Fibroblast of upper back skin (primary cell): ENCODE measurements around the gene LPO.

Source experiments
- DNase-seq: peaks from one replicate; pipeline ENCODE4 v3.0.0-alpha.2; 2013

Gene LPO

DNA sequence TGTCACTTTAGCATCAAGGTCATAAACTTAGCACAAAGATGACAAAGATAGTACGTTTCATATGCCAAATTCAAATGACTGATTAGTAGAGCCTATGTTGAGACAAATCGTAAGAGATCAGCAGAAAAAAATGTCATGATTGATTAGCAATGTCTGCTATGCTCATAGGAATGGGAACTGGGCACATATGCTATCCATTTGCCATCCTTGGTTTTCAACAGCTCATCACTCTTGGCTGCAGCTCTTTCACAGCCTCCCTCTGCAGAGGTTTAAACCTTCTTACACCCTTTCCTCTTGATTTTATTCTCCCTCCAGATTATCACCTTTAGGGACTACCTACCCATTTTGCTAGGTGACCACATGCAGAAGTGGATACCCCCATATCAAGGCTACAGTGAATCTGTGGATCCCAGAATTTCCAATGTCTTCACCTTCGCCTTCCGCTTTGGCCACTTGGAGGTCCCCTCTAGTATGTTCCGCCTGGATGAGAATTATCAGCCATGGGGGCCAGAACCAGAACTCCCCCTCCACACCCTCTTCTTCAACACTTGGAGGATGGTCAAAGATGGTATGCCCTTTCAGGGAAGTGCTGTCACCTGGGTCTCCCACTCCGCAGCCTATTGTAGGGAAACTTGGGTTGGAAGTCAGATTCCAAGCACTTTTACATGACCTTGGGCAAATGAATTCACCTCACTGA lies 26.2 kb downstream of the LPO start:
- no peak for DNase-seq

GRCh38 chr17:58265271-58265670 lies 26.9 kb downstream of the LPO start:
- DNase-seq: no peak

DNA sequence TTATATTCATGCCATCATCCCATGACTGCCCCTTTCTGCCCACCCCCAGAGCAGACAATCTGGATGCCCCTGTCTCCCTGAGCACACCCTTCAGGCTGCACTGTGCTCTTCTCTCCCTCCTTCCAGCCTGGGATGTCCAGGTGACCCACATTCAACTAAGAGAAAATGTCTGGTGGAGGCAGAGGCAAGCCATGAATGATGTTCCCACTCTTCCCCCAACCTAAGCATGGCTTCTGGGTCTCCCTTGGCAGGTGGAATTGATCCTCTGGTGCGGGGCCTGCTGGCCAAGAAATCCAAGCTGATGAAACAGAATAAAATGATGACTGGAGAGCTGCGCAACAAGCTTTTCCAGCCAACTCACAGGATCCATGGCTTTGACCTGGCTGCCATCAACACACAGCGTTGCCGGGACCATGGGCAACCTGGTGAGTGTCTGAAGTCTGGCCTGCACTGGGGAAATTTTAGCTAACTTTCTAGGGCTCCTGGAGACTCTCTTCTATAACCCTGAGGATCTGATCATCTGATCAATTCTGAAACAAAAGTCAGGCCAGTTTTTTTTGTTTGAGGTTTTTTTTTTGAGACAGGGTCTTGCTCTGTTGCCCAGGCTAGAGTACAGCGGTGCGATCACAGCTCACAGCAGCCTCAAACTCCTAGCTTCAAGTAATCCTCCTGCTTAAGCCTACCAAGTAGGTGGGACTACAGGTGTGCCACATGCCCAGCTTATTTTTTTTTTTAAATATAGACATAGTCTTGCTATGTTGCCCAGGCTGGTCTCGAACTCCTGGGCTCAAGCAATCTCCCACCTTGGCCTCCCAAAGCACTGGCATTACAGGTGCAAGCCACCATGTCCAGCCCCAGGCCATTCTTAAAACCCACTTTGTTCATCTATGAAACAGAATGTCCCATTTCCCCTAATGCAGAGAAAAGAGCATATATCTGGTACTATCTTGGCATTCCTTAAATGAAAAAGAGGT lies 27.8 kb downstream of the LPO start:
- no peak for DNase-seq

DNA sequence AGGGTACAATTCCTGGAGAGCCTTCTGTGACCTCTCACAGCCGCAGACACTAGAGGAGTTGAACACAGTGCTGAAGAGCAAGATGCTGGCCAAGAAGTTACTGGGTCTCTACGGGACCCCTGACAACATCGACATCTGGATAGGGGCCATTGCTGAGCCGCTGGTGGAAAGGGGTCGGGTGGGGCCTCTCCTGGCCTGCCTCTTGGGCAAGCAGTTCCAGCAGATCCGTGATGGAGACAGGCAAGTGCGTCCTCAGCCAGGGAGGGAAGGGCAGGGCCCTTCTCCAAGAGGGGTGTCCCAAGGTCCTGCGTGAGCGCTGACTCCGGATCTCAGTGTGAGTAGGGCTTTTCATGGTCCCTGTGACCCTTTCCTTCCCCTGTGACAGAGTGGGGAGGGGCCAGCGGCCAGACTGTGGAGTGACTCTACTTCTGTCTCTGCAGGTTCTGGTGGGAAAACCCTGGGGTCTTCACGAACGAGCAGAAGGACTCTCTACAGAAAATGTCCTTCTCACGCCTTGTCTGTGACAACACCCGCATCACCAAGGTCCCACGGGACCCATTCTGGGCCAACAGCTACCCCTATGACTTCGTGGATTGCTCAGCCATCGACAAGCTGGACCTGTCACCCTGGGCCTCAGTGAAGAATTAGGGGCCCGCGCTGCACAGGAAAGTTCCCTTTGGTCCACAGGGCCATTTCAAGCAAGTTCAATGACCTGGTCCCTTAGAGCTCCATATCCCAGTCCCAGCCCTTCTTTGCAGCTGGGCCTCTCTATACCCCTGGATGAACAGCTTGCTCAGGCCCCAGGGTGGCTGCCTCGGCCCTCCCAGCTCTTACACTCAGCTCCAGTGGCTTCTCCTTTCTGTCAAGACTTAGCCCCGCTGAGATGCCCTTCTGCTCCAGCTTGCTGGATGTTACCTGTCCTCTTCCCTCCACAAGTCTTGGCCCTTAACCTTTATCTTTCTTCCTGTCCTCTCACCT lies 29.3 kb downstream of the LPO start:
- no peak for DNase-seq

DNA sequence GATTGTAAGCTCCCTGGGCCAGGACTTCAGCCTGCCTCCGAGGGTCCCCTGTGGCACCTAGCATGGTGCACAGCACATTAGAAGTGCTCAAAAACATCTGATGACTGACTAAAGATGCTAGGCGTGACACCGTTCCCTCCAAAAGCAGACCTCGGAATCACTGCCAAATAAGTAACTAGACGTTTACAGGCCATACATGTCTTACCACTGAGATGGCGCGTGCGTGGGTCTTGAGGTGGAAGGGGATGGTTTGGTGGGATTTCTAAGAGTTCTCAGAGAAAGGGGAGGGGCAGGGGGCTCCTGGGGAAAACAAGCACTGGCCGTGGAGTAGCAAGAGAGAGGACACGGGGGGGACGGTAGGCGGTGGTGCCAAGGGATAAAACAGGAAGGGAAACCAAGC lies 29.9 kb downstream of the LPO start:
- DNase-seq: no peak

GRCh38 chr17:58268774-58269556 lies 30.6 kb downstream of the LPO start:
- DNase-seq: no peak

DNA sequence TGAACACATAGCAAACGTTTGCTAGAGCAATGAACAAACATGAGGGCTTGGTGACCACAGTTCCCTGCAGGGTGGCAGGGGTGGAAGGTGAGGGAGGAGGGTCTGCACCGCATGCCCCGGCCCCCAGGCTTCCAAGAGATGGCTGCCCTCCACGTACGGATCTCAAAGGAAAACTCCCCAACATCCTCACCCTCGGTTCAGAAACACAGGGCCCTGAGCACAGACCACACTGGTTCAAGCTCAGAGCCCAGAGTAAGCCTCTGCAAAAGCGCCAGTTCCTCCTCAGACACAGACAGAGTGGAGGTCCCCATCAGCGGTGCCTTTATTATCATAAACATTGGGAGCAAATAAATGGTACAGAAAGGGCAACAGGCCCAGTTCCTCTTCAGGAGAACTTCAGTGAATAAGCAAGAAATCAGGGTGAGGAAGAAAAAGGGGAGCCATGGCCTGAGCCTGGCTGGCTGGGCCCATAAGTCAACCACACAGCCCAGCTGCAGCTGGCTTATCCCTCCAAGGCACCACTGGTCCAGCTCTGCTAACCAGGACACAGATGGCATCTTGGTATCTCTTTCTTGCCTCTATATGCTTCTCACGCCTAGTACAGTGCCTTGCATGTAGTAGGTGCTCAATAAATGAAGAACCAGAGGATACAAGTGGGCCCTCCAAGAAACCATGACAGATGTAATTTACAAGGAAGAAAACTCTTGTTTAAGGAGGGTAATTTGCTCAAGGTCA lies 31.3 kb downstream of the LPO start:
- no peak for DNase-seq

GRCh38 chr17:58270476-58271215 lies 32.3 kb downstream of the LPO start:
- no peak for DNase-seq

DNA sequence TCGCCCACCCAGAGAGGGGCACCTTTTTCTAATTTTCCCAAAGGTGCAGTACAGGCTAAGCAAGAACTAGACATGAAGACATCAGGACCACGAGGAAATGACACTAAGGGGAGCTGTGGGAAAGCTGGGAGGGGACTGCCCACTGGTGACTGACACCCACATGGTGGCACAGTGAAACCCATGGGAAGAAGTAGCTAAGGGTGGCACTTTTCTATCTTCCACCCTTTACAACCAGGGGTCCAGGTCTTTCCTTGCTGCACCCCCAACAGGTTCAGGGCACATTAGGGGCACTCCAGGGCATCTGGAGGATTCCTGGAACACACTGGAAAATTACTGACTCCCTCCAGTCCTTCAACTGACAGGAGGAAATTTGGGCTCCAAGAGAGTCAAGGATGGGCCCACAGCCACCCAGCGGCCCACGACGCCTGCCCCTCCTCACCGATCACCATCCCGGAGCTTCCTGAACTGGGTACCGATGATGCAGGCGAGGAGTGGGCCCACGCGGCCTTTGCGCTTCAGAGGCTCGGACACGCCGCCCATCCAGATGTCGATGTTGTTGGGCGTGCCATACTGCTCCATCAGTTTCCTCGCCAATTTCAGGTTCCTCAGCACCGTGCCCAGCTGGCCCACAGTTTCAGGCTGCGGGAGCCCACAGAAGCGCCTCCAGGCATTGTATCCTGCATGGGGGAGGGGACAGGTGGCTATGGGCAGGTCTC lies 33.0 kb downstream of the LPO start:
- no peak for DNase-seq

DNA sequence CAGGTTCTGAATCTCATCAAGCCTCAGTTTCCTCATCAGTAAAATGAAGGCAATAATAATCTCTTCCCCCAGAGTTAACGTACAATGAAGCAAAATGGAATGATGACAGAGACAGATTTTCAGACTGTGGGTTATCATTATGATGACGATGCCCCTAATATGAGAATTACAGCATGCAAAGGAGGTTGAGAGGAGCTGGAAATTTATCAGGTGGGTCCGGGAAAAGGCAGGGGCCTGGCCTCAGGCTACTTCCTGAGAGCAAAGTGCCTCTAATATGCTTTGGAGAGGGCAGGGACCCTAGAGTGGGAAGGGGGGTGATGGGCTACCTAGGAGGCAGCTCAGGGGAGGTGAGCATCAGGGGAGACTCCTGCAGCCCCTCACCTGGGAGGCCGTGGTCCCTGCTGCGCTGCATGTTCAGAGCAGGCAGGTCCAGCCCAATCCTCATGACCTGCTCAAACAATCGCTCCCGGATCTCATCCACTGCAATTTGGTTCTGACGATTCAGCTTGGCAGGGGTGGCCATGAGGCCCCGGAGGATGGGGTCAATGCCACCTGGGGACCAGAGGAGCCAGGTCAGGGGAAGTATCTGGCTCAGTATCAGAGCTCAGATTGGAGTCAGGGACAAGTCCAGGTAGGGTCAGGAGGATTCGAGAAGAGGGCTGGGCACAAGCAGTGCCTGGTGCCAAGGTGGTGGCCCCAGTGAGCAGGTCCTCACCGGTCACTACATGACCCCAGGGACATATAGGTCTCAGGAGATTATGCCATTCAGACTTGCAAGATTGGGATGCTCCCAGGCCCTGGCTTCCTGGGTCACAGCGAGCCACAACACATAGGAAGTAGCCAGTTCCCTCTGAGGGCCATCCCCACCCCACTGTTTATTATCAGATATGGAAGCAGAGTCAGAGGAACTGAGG lies 34.2 kb downstream of the LPO start:
- DNase-seq: no peak

GRCh38 chr17:58273453-58274104 lies 35.2 kb downstream of the LPO start:
- DNase-seq: no peak

GRCh38 chr17:58275417-58275816 lies 37.0 kb downstream of the LPO start:
- no peak for DNase-seq

DNA sequence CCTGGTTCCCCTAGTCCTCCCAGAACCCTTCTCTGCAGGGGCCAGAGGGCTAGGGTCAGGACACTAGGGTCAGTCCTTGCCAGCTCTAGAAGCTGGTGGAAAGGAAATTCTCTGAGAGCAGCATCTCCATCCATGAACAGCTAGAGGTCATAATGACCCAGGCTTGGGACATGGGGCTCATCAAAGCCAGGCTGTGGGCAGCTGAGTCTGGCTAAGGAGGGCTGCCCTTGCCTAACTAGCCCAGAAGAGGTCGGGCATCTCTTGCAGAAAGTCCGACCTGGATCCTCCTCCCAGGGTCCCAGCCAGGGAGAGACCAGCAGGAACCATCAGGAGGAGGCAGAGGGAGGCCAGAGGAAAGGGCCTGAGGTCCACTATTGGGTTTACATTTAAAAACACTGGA lies 38.0 kb downstream of the LPO start:
- DNase-seq: no peak

DNA sequence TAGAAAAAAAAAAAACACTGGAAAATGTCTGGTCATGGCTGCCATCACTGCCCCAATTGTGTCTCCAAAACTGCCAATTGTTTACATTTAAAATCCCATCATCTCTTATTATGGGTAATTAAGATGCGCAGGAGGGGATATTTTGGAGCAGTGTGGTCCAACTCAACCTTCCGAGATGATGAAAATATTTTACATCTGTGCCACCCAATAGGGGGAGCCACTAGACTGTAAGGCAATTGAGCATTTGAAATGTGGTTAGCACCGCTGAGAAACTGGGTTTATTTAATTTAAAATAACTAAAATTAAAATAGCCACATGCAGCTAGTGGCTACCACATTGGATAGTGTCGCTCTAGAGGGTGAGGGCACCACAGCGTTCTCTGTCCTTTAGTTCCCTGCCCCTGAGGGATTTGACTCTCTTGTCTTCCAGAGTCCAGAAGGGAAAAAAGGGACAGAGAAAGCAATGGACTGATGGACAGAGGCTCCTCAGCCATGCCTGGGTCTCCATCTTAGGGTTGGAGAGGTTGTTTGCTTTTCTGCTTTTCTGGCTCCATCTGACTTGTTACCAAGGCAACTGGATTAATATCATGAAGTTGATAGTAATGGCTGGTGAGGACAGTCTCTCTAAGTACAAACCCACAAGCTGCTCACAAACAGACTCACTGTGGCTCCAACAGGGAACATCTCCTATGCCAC lies 38.9 kb downstream of the LPO start:
- peak; percentile 11 for DNase-seq

DNA sequence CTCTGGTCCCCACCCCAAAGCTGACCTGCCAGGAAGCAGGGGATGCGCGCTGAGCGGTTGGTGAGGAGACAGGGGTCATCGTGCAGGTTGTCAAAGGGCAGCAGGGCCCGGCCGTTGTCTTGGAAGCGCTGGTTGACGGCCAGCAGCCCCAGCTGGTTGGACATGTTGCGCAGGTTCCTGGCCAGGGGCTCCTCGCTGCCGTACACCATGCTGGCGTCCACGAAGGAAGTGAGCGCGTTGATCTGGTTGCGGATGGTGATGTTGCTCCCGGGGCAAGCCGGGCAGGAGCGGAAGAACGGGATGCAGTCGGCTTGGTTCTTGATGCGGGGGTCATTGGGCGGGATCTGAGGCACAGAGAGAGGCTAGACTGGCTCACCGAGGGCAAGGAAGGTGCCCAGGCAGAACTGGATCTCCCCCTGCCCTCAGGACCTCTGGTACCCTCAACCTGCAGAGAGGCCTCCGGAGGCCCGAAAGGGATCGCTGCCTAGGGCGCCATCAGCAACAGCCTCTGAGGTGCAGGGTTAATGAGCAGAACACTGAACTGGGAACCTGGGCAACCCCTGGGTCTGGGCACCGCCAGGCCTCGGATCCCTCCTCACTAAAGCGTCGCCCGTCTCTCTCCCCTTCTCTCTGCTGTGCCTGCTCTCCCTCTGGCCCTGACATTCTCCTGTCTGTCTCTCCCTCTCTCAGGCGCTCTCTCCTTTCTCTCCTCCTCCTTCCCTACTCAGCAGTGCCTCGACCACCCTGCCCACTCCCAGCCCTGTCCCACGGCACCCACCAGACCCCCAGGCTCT lies 39.6 kb downstream of the LPO start:
- DNase-seq: no peak

GRCh38 chr17:58278661-58279015 lies 40.3 kb downstream of the LPO start:
- DNase-seq: no peak
